B cell (primary cell): Measurements from ENCODE around the gene AGL. TPM values are rescaled to one million over a fixed set of nuclear protein-coding genes. Genes with fewer than 3 reads are reported as not detected.

Experiments used
- ATAC-seq: fragments of 200-7000 bp; cut with Tn5 transposase; one replicate; pipeline ENCODE4 v1.10.0; 2021; ENCODE audit warnings: low read depth, mild to moderate bottlenecking, moderate number of reproducible peaks, moderate library complexity
- CTCF ChIA-PET: fragments of 350-600 bp; sonication (Branson Sonifier 250); formaldehyde crosslinking; loops from one replicate; lab custom pipeline; 2021; ENCODE audit warnings: antibody characterized with exemption, inconsistent platforms; lab: Charles Lee
- POLR2A ChIA-PET: fragments of 350-600 bp; sonication (Branson Sonifier 250); formaldehyde crosslinking; loops from one replicate; lab custom pipeline; 2021; ENCODE audit warnings: antibody characterized with exemption; lab: Charles Lee
- DNase-seq: peaks from one replicate; pipeline ENCODE4 v3.0.0; 2013
- H2AFZ ChIP-seq: 2 replicates; pipeline ENCODE4 v1.6.1; 2012; ENCODE audit warnings: mild to moderate bottlenecking, low read depth, low read length; ENCODE audit not compliant: insufficient read depth, poor library complexity, severe bottlenecking
- H3K27ac ChIP-seq, 2 donors: 1 replicate in 1 of 2; 2 replicates in 1 of 2; pipeline ENCODE4 v1.5.1; 2012 to 2013; ENCODE audit warnings: low read length in 2 of 2, mild to moderate bottlenecking in 2 of 2, moderate library complexity in 1 of 2
- H3K27me3 ChIP-seq, 4 experiments: fragments of 200-600 bp in 1 of 4; sonication (generic) in 1 of 4; replicated peaks in 1 of 4; 1 replicate in 2 of 4; 2 replicates in 2 of 4; pipeline versions ENCODE4 v1.6.1 to v1.7.0; 2013 to 2016; ENCODE audit warnings: low read length in 3 of 4, mild to moderate bottlenecking in 2 of 4, mixed read lengths in 1 of 4, moderate library complexity in 1 of 4; ENCODE audit not compliant: insufficient read depth in 4 of 4, control insufficient read depth in 3 of 4; ENCODE audit errors: control extremely low read depth in 1 of 4
- H3K36me3 ChIP-seq, 2 experiments: replicated peaks in 1 of 2; 1 replicate in 1 of 2; 2 replicates in 1 of 2; pipeline versions ENCODE4 v1.6.1 to v1.7.1; 2013; ENCODE audit warnings: low read length in 1 of 2; ENCODE audit not compliant: insufficient read depth in 2 of 2, control insufficient read depth in 1 of 2; ENCODE audit errors: control extremely low read depth in 1 of 2, extremely low read depth in 1 of 2
- H3K4me1 ChIP-seq, 2 donors: fragments of 200-600 bp in 1 of 2; sonication (generic) in 1 of 2; 1 replicate in 1 of 2; 2 replicates in 1 of 2; pipeline versions ENCODE4 v1.5.1 to v1.6.1; 2013 to 2017; ENCODE audit warnings: low read length in 2 of 2; ENCODE audit not compliant: control insufficient read depth in 2 of 2, insufficient read depth in 2 of 2
- H3K4me2 ChIP-seq: replicated peaks from 2 replicates; pipeline ENCODE3; 2012; ENCODE audit warnings: mild to moderate bottlenecking, low read depth, low read length; ENCODE audit not compliant: poor library complexity, severe bottlenecking
- H3K4me3 ChIP-seq, 5 experiments: fragments of 200-600 bp in 1 of 5; sonication (generic) in 1 of 5; 1 replicate in 3 of 5; 2 replicates in 2 of 5; pipeline versions ENCODE4 v1.5.1 to v1.7.0; 2011 to 2016; ENCODE audit warnings: low read length in 4 of 5, mild to moderate bottlenecking in 4 of 5, low read depth in 2 of 5, control low read depth in 1 of 5, moderate library complexity in 1 of 5; ENCODE audit not compliant: insufficient read depth in 1 of 5; ENCODE audit errors: control extremely low read depth in 1 of 5, extremely low read depth in 1 of 5
- H3K79me2 ChIP-seq: fragments of 200-600 bp; sonication (generic); one replicate; pipeline ENCODE4 v1.6.0; 2016; ENCODE audit warnings: low read length; ENCODE audit not compliant: control insufficient read depth, insufficient read depth
- H3K9ac ChIP-seq: fragments of 200-600 bp; sonication (generic); 2 replicates; pipeline ENCODE4 v1.6.1; 2017; ENCODE audit warnings: mild to moderate bottlenecking, low read length, moderate library complexity
- H3K9me3 ChIP-seq, 3 donors: one replicate each; pipeline versions ENCODE4 v1.6.1 to v1.7.1; 2013; ENCODE audit warnings: low read length in 2 of 3; ENCODE audit not compliant: control insufficient read depth in 2 of 3, insufficient read depth in 1 of 3; ENCODE audit errors: control extremely low read depth in 1 of 3
- H4K20me1 ChIP-seq: 2 replicates; pipeline ENCODE4 v1.6.0; 2012; ENCODE audit warnings: mild to moderate bottlenecking, low read length; ENCODE audit not compliant: insufficient read depth, control insufficient read depth, poor library complexity, severe bottlenecking
- H3K27ac Mint-ChIP-seq: one replicate; pipeline ENCODE4 v1.8.0; 2021; ENCODE audit warnings: mixed read lengths
- H3K27me3 Mint-ChIP-seq: one replicate; pipeline ENCODE4 v1.8.0; 2021; ENCODE audit warnings: mixed read lengths
- H3K4me1 Mint-ChIP-seq: one replicate; pipeline ENCODE4 v1.8.0; 2021; ENCODE audit warnings: mixed read lengths
- H3K4me3 Mint-ChIP-seq: one replicate; pipeline ENCODE4 v1.8.0; 2021; ENCODE audit warnings: mixed read lengths
- H3K9me3 Mint-ChIP-seq: one replicate; pipeline ENCODE4 v1.8.0; 2022; ENCODE audit warnings: mixed read lengths; ENCODE audit not compliant: insufficient read depth
- CTCF ChIP-seq: fragments of 200-600 bp; IDR thresholded peaks from one replicate; pipeline ENCODE4 v1.8.0; 2022; ENCODE audit warnings: antibody characterized with exemption, mild to moderate bottlenecking
- EZH2 ChIP-seq: IDR thresholded peaks from 2 replicates; pipeline ENCODE4 v1.6.1; 2012; ENCODE audit warnings: borderline replicate concordance, low read depth, mild to moderate bottlenecking, moderate library complexity, low read length; ENCODE audit not compliant: insufficient read depth, poor library complexity, severe bottlenecking
- WGBS: methylation state at CpG from one replicate; pipeline ENCODE4 v1.1.5; 2013; ENCODE audit warnings: missing lambda C conversion rate; ENCODE audit not compliant: insufficient coverage; 5-methylcytosine and 5-hydroxymethylcytosine counted together
- intact Hi-C: fragments of 100-400 bp; cut with micrococcal nuclease; formaldehyde crosslinking; loops from one replicate; pipeline ENCODE4 v1.10.0; 2022
- polyA plus RNA-seq: library from polyadenylated mRNA; depleted of rRNA; stranded (reverse); fragments of >200 nt; gene quantifications from 2 replicates; pipeline ENCODE4 v1.2.3, GENCODE V29; 2012
- total RNA-seq, 2 donors: library from RNA; stranded (reverse); fragments of 120-200 nt in 1 of 2; gene quantifications; 1 replicate in 1 of 2; 2 replicates in 1 of 2; pipeline versions ENCODE4 v1.2.3 to v1.2.4, GENCODE V29; 2013 to 2022

Gene AGL
- total and polyA plus RNA-seq, 2 donors (not counting 1 experiment from before 2014, with no cell fraction given), result 3.2 to 18.7 TPM

- TF ChIP-seq CTCF (no peak), EZH2 (no peak)
- Histone ChIP-seq H3K36me3 (peaks cover 4 to 13% of the 10 kb centered on the region in 2 experiments), H3K4me1 (no peaks in the 10 kb centered on the region), H3K4me2 (no peak overlapping the region), H3K9me3 (no peaks in the 10 kb centered on the region), H3K9ac (no peak overlapping the region), H3K27me3 (no peaks in the 10 kb centered on the region), H3K79me2 (no peaks in the 10 kb centered on the region), H3K27ac (no peak overlapping the region), H4K20me1 (no peaks in the 10 kb centered on the region), H3K4me3 (no peak overlapping the region), H2AFZ (no peak overlapping the region)
- H3K27ac Mint-ChIP-seq, result no peak overlapping the region
- no peaks in the 10 kb centered on the region for H3K27me3 Mint-ChIP-seq
- no peaks in the 10 kb centered on the region for H3K9me3 Mint-ChIP-seq
- no peaks in the 10 kb centered on the region for H3K4me1 Mint-ChIP-seq
- DNase-seq, result no peak
- no peak for ATAC-seq
- ChIA-PET POLR2A (no interaction called here), CTCF (no interaction called here)
- intact Hi-C loops, result no loop called here
- H3K4me3 Mint-ChIP-seq, result no peak overlapping the region
Measured at GRCh38 chr1:99869304-99869703, 19.1 kb downstream of the AGL start.

- WGBS, result no CpG with 5 or more reads among the region's 6 CpGs
- H3K4me3 Mint-ChIP-seq, result no peak overlapping the region
- ATAC-seq, result no peak
- POLR2A ChIA-PET, result no interaction called here
- Histone ChIP-seq H3K4me3 (no peak overlapping the region), H3K79me2 (no peaks in the 10 kb centered on the region), H3K9ac (no peak overlapping the region), H2AFZ (no peak overlapping the region), H3K9me3 (no peaks in the 10 kb centered on the region), H3K27ac (no peak overlapping the region), H3K36me3 (peaks cover 4 to 13% of the 10 kb centered on the region in 2 experiments), H3K4me1 (no peaks in the 10 kb centered on the region), H3K27me3 (no peaks in the 10 kb centered on the region), H4K20me1 (no peaks in the 10 kb centered on the region), H3K4me2 (no peak overlapping the region)
- TF ChIP-seq CTCF (no peak), EZH2 (no peak)
- H3K4me1 Mint-ChIP-seq, result no peaks in the 10 kb centered on the region
- no peaks in the 10 kb centered on the region for H3K27me3 Mint-ChIP-seq
- CTCF ChIA-PET, result interaction anchor here (0.7 kb wide), 1 partner anchor 212 kb away, joined by 3 read pairs; no protein-coding TSS in a partner anchor
- H3K27ac Mint-ChIP-seq, result no peak overlapping the region
- intact Hi-C loops, result no loop called here
- no peaks in the 10 kb centered on the region for H3K9me3 Mint-ChIP-seq
- no peak for DNase-seq
Measured at GRCh38 chr1:99869723-99870122, 19.6 kb downstream of the AGL start.
